HepG2 (cell line): ENCODE results near the gene SYNJ2. TPM values are rescaled to one million over a fixed set of nuclear protein-coding genes. Genes with fewer than 3 reads are reported as not detected.

Source experiments
- ATAC-seq: fragments of 200-7000 bp; cut with Tn5 transposase; 3 replicates; pipeline ENCODE4 v1.9.1; 2020; ENCODE audit warnings: mild to moderate bottlenecking, moderate library complexity
- BruUV-seq: library from RNA; stranded (reverse); fragments of 400-500 nt; replicated peaks from 2 replicates; lab custom pipeline; 2021; lab: Mats Ljungman, UMichigan
- CTCF ChIA-PET: fragments of 300-600 bp; formaldehyde crosslinking; extraction: SDS; loops from one replicate; lab custom pipeline; 2021; ENCODE audit warnings: low total read pairs, inconsistent platforms, low intra/inter-chr PET ratio; lab: Yijun Ruan, JAX
- POLR2A ChIA-PET: fragments of 350-600 bp; sonication (Branson Sonifier 250); formaldehyde crosslinking; loops from one replicate; lab custom pipeline; 2020; ENCODE audit warnings: antibody characterized with exemption, inconsistent platforms; lab: Yijun Ruan, JAX
- DNase-seq: peaks from one replicate; pipeline ENCODE4 v3.0.0-alpha.2; 2015; ENCODE audit warnings: low spot score
- FAIRE-seq: peaks from 3 replicates; lab custom pipeline; 2011; peaks lifted over from hg19 to GRCh38; lab: Jason Lieb, UNC
- H2AFZ ChIP-seq: one replicate; pipeline ENCODE4 v1.6.1; 2011; ENCODE audit warnings: low read length, inconsistent platforms
- H3K27ac ChIP-seq: fragments of 300-600 bp; 3 replicates; pipeline ENCODE4 v1.8.0; 2011; ENCODE audit warnings: mixed run types, mild to moderate bottlenecking, mixed read lengths, low read length, inconsistent platforms; ENCODE audit not compliant: insufficient read depth; ENCODE audit errors: extremely low read length
- H3K27me3 ChIP-seq, 2 experiments: fragments of 200-600 bp in 1 of 2; 2 replicates in 1 of 2; 3 replicates in 1 of 2; pipeline versions ENCODE4 v1.6.0 to v1.8.0; 2011; ENCODE audit warnings: low read length in 2 of 2, mild to moderate bottlenecking in 2 of 2, moderate library complexity in 2 of 2, inconsistent platforms in 1 of 2; ENCODE audit not compliant: insufficient read depth in 2 of 2, control insufficient read depth in 1 of 2
- H3K36me3 ChIP-seq, 2 experiments: fragments of 200-600 bp in 1 of 2; replicated peaks in 1 of 2; 2 replicates in 1 of 2; 3 replicates in 1 of 2; pipeline versions ENCODE4 v1.5.1 to v1.8.0; 2011; ENCODE audit warnings: low read length in 2 of 2, inconsistent platforms in 1 of 2; ENCODE audit not compliant: insufficient read depth in 2 of 2, control insufficient read depth in 1 of 2
- H3K4me1 ChIP-seq: 2 replicates; pipeline ENCODE4 v1.5.1; 2012; ENCODE audit warnings: low read length, inconsistent platforms; ENCODE audit not compliant: insufficient read depth
- H3K4me2 ChIP-seq: 2 replicates; pipeline ENCODE4 v1.6.0; 2011; ENCODE audit warnings: low read depth, low read length, inconsistent platforms
- H3K4me3 ChIP-seq, 3 experiments: fragments of 200-600 bp in 1 of 3; sonication (generic), shearing (Covaris generic) in 1 of 3; replicated peaks in 1 of 3; 2 replicates each; pipeline ENCODE4 v1.5.1; 2011 to 2016; ENCODE audit warnings: low read length in 3 of 3, inconsistent platforms in 2 of 3, low read depth in 2 of 3, mild to moderate bottlenecking in 2 of 3, control low read depth in 1 of 3, mixed read lengths in 1 of 3; ENCODE audit not compliant: insufficient read depth in 1 of 3
- H3K79me2 ChIP-seq: one replicate; pipeline ENCODE4 v1.6.1; 2011; ENCODE audit warnings: low read length, inconsistent platforms; ENCODE audit not compliant: insufficient read depth
- H3K9ac ChIP-seq: 2 replicates; pipeline ENCODE4 v1.6.0; 2011; ENCODE audit warnings: mild to moderate bottlenecking, low read depth, low read length, inconsistent platforms; ENCODE audit not compliant: insufficient read depth
- H3K9me3 ChIP-seq: 2 replicates; pipeline ENCODE4 v1.5.1; 2012; ENCODE audit warnings: mild to moderate bottlenecking, low read length
- H4K20me1 ChIP-seq: 2 replicates; pipeline ENCODE4 v1.6.0; 2011; ENCODE audit warnings: inconsistent platforms, mild to moderate bottlenecking, low read length, moderate library complexity; ENCODE audit not compliant: insufficient read depth
- AGO2 ChIP-seq: fragments of 200-400 bp; formaldehyde crosslinking; optimal IDR thresholded peaks from 2 replicates; pipeline ENCODE3; 2017; ENCODE audit warnings: mild to moderate bottlenecking, low read depth, low read length, moderate library complexity
- FOSL2 ChIP-seq: sonication (generic); formaldehyde crosslinking; IDR thresholded peaks from 2 replicates; pipeline ENCODE4 v1.4.0; 2020; ENCODE audit warnings: missing genetic modification reagents
- FOXJ3 ChIP-seq: sonication (generic); formaldehyde crosslinking; IDR thresholded peaks from 2 replicates; pipeline ENCODE4 v1.4.0; 2020; ENCODE audit warnings: missing genetic modification reagents, mild to moderate bottlenecking, borderline replicate concordance
- NFE2L1 ChIP-seq: sonication (generic); formaldehyde crosslinking; IDR thresholded peaks from 2 replicates; pipeline ENCODE4 v1.4.0; 2020; ENCODE audit warnings: missing genetic modification reagents, mild to moderate bottlenecking, borderline replicate concordance
- RFXAP ChIP-seq: sonication (generic); formaldehyde crosslinking; IDR thresholded peaks from 2 replicates; pipeline ENCODE4 v1.4.0; 2020; ENCODE audit warnings: missing genetic modification reagents, borderline replicate concordance
- SP1 ChIP-seq, 2 experiments: fragments of 450-650 bp in 1 of 2; sonication (generic) in 1 of 2; formaldehyde crosslinking in 1 of 2; IDR thresholded peaks; 2 replicates each; pipeline versions ENCODE4 v1.4.0 to v1.6.1; 2016 to 2020; ENCODE audit warnings: missing genetic modification reagents in 1 of 2
- ZC3H4 ChIP-seq: sonication (generic); formaldehyde crosslinking; IDR thresholded peaks from 2 replicates; pipeline ENCODE4 v1.4.0; 2020; ENCODE audit warnings: missing genetic modification reagents, borderline replicate concordance
- ZFP90 ChIP-seq: sonication (generic); formaldehyde crosslinking; IDR thresholded peaks from 2 replicates; pipeline ENCODE4 v1.8.0; 2022; ENCODE audit warnings: missing genetic modification reagents, mild to moderate bottlenecking, inconsistent platforms, borderline replicate concordance
- ZFYVE20 ChIP-seq: sonication (generic); formaldehyde crosslinking; IDR thresholded peaks from 2 replicates; pipeline ENCODE4 v1.8.0; 2023; ENCODE audit warnings: low read depth, mild to moderate bottlenecking, moderate library complexity, missing genetic modification reagents, borderline replicate concordance
- ZNF543 ChIP-seq: sonication (generic); formaldehyde crosslinking; IDR thresholded peaks from 2 replicates; pipeline ENCODE4 v1.4.0; 2020; ENCODE audit warnings: mild to moderate bottlenecking, missing genetic modification reagents
- ZNF761 ChIP-seq: sonication (generic); formaldehyde crosslinking; conservative IDR thresholded peaks from 2 replicates; pipeline ENCODE4 v1.4.0; 2020; ENCODE audit warnings: mild to moderate bottlenecking, missing genetic modification reagents
- ZNF782 ChIP-seq: sonication (generic); formaldehyde crosslinking; IDR thresholded peaks from 2 replicates; pipeline ENCODE4 v1.4.0; 2020; ENCODE audit warnings: missing genetic modification reagents, mild to moderate bottlenecking, borderline replicate concordance
- WGBS: methylation state at CpG from one replicate; pipeline ENCODE4 v1.1.6; 2017; ENCODE audit warnings: low lambda C conversion rate; 5-methylcytosine and 5-hydroxymethylcytosine counted together
- in situ Hi-C: cut with HindIII; loops from 2 replicates; pipeline ENCODE4 v1.10.0; 2017; ENCODE audit warnings: low pct_unique_long_range_greater_than_20kb; ENCODE audit not compliant: extremely low pct_ligation_motif_present
- intact Hi-C: fragments of 100-400 bp; cut with micrococcal nuclease; formaldehyde crosslinking; loops from one replicate; pipeline ENCODE4 v1.10.0; 2022; ENCODE audit not compliant: unreplicated experiment
- polyA plus RNA-seq, 8 experiments: library from polyadenylated mRNA; depleted of rRNA in 3 of 8; stranded (reverse) in 7 of 8; unstranded in 1 of 8; fragments of >200 nt; fragmentation: Illumina TruSeq in 4 of 8; extraction: Trizol in 4 of 8; gene quantifications; 2 replicates each; pipeline versions ENCODE4 v1.2.1 to v1.2.3, GENCODE V29; 2011 to 2016; ENCODE audit warnings: low read depth in 4 of 8, missing spikeins in 1 of 8, mixed read lengths in 1 of 8; ENCODE audit not compliant: insufficient read depth in 1 of 8
- total RNA-seq, 5 experiments: library from RNA; depleted of rRNA; stranded (reverse); fragments of >200 nt; fragmentation: Illumina TruSeq; extraction: Trizol; gene quantifications; 2 replicates each; pipeline ENCODE4 v1.2.3, GENCODE V29; 2016; ENCODE audit warnings: low read depth in 1 of 5
- TF ChIP-seq, protein P1 (sequence below): sonication (generic); IDR thresholded peaks from 2 replicates; pipeline ENCODE4 v1.6.1; 2016; ENCODE audit warnings: low read depth, borderline replicate concordance
- TF ChIP-seq, protein P2 (sequence below): sonication (generic); formaldehyde crosslinking; IDR thresholded peaks from 2 replicates; pipeline ENCODE4 v1.4.0; 2020; ENCODE audit warnings: mild to moderate bottlenecking, missing genetic modification reagents, borderline replicate concordance
- TF ChIP-seq, protein P3 (sequence below): sonication (generic); formaldehyde crosslinking; IDR thresholded peaks from 2 replicates; pipeline ENCODE4 v1.5.0; 2020; ENCODE audit warnings: mild to moderate bottlenecking, missing genetic modification reagents
- TF ChIP-seq, protein P4 (sequence below): fragments of 450-650 bp; IDR thresholded peaks from 2 replicates; pipeline ENCODE4 v1.6.1; 2017

SYNJ2 gene
- total and polyA plus RNA-seq, 2 of the 13 experiments (the other 11 are each of a cell fraction or from before 2014, with no cell fraction given), result 39.1 to 57.6 TPM

DNA sequence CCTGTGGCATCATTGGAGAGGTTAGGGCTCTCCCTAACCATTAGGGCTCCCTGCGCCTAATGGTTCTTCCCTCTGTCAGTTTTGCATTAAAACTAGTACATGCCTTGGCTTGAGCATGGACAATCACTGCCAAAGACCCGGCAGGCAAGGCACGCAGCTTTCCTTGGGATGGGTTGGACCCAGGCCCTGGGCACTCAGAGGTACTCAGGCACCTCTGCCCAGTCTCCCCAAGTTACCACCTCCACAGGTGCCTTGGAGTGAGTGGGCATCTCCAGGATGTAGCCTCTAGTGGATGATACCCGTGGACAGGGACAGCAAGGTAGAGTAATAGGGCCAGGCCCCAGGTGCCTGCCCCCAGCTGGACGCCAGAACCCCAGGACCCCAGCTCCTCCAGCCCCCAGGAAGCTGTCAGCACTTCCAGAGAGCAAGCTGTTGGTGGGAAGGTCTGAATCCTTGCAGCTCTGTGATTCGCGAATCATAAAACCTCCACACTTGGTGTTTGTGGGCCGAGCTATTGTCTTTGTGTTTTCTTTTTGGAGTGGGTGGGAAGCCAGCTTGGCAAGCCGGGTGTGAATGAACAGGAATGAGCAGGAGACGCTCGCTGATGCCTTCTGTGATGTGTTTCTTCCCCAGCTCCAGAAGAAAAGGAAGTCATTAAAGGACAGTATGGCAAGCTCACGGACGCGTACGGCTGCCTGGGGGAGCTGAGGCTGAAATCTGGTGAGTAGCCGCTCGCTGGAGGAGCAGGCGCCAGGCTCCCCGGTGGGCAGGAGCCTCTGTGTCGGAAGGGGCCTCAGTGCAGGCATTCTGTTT lies 35.1 kb downstream of the SYNJ2 start:
- no peaks in the 10 kb centered on the region for H4K20me1 ChIP-seq
- no peak overlapping the region; the same call in 1 of the 2 replicates for H3K9ac ChIP-seq
- no peaks in the 10 kb centered on the region for H3K27me3 ChIP-seq
- peaks cover 34 to 61% of the 10 kb centered on the region in 2 experiments for H3K36me3 ChIP-seq
- peaks cover 70% of the 10 kb centered on the region for H3K4me1 ChIP-seq
- no TSS peak for BruUV-seq
- no peaks in the 10 kb centered on the region for H3K9me3 ChIP-seq
- H3K4me3 ChIP-seq, result no peak overlapping the region
- 98% methylated on average over 19 of the region's 20 CpGs for WGBS
- POLR2A ChIA-PET, result interaction anchor here (1.0 to 11.3 kb wide), 2 partner anchors 24 to 33 kb away, joined by 3 to 345 read pairs; partner anchors contain the start of gene SYNJ2
- ATAC-seq (no peak), DNase-seq (no peak), FAIRE-seq (no peak)
- no peak overlapping the region for H2AFZ ChIP-seq
- H3K79me2 ChIP-seq, result peaks cover 91% of the 10 kb centered on the region
- CTCF ChIA-PET, result no interaction called here
- in situ Hi-C loops, result no loop called here
- H3K4me2 ChIP-seq, result no peak overlapping the region
- intact Hi-C loops, result no loop called here
- H3K27ac ChIP-seq, result peak overlapping the region; percentile 99
- no peak for TF ChIP-seq NFE2L1
- TF ChIP-seq, protein P1, sequence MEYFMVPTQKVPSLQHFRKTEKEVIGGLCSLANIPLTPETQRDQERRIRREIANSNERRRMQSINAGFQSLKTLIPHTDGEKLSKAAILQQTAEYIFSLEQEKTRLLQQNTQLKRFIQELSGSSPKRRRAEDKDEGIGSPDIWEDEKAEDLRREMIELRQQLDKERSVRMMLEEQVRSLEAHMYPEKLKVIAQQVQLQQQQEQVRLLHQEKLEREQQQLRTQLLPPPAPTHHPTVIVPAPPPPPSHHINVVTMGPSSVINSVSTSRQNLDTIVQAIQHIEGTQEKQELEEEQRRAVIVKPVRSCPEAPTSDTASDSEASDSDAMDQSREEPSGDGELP, result no peak
- TF ChIP-seq FOSL2 (CRISPR knock-in tag), result no peak
- TF ChIP-seq ZFYVE20, result no peak
- 0 out of 2 replicates have a peak, but pooled peaks have one; percentile 8 for TF ChIP-seq ZFP90
- TF ChIP-seq, protein P2, sequence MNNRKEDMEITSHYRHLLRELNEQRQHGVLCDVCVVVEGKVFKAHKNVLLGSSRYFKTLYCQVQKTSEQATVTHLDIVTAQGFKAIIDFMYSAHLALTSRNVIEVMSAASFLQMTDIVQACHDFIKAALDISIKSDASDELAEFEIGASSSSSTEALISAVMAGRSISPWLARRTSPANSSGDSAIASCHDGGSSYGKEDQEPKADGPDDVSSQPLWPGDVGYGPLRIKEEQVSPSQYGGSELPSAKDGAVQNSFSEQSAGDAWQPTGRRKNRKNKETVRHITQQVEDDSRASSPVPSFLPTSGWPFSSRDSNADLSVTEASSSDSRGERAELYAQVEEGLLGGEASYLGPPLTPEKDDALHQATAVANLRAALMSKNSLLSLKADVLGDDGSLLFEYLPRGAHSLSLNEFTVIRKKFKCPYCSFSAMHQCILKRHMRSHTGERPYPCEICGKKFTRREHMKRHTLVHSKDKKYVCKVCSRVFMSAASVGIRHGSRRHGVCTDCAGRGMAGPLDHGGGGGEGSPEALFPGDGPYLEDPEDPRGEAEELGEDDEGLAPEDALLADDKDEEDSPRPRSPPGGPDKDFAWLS (CRISPR knock-in tag), result no peak
- TF ChIP-seq ZNF782 (CRISPR knock-in tag), result no peak
- TF ChIP-seq, protein P3, sequence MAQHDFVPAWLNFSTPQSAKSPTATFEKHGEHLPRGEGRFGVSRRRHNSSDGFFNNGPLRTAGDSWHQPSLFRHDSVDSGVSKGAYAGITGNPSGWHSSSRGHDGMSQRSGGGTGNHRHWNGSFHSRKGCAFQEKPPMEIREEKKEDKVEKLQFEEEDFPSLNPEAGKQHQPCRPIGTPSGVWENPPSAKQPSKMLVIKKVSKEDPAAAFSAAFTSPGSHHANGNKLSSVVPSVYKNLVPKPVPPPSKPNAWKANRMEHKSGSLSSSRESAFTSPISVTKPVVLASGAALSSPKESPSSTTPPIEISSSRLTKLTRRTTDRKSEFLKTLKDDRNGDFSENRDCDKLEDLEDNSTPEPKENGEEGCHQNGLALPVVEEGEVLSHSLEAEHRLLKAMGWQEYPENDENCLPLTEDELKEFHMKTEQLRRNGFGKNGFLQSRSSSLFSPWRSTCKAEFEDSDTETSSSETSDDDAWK (CRISPR knock-in tag), result no peak
- TF ChIP-seq SP1 (IDR thresholded peaks at IDR 0.05), result no peak
- no peak for TF ChIP-seq SP1 (CRISPR knock-in tag; IDR thresholded peaks at IDR 0.05)
- TF ChIP-seq, protein P4, sequence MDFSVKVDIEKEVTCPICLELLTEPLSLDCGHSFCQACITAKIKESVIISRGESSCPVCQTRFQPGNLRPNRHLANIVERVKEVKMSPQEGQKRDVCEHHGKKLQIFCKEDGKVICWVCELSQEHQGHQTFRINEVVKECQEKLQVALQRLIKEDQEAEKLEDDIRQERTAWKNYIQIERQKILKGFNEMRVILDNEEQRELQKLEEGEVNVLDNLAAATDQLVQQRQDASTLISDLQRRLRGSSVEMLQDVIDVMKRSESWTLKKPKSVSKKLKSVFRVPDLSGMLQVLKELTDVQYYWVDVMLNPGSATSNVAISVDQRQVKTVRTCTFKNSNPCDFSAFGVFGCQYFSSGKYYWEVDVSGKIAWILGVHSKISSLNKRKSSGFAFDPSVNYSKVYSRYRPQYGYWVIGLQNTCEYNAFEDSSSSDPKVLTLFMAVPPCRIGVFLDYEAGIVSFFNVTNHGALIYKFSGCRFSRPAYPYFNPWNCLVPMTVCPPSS, result no peak
- no peak for TF ChIP-seq RFXAP (CRISPR knock-in tag)
- no peak for TF ChIP-seq ZC3H4
- no peak for TF ChIP-seq ZNF761 (CRISPR knock-in tag)
- no peak for TF ChIP-seq ZNF543 (CRISPR knock-in tag)
- no peak for TF ChIP-seq FOXJ3 (CRISPR knock-in tag)
- TF ChIP-seq AGO2, result peak; percentile 21
